Heart left ventricle (tissue), 13 donors: Measurements from ENCODE around the gene FAM20C.

Experiments
- POLR2A ChIP-seq, 2 donors: fragments of 450-650 bp; IDR thresholded peaks; one replicate each; pipeline ENCODE4 v1.6.1; 2017; ENCODE audit warnings: antibody characterized with exemption in 2 of 2, mild to moderate bottlenecking in 2 of 2, moderate library complexity in 2 of 2
- TF ChIP-seq, protein P1 (sequence below), 12 donors: fragments of 200-600 bp; sonication (generic) in 4 of 12; IDR thresholded peaks; one replicate each; pipeline versions ENCODE4 v1.5.0 to v1.8.0; 2018 to 2022; ENCODE audit warnings: antibody characterized with exemption in 12 of 12, mild to moderate bottlenecking in 5 of 12
- donor health status: ischemic (EF 13 %, LVEDD 7.1; RV severe dilation, severe dysfunction).
- donor health status: DM: no; HTN: yes; CAD: no.
- donor health status: DM: no; HTN: no; CAD: no.
- donor health status: ischemic (EF 25% LVEDD 6.9; RV normal size, moderate dysfunction).
- donor health status: ischemic (EF 25% LVEDD 5.7; RV mildly dilated, moderate dysfunction).
- donor health status: ischemic (EF 35%, LVEDD 5.7; RV mildly dilated, moderate dysfunction).
- donor health status: nonischemic (EF 11% LVEDD 7.7; RV severe dilation, severe dysfunction).
- donor health status: DM: yes; HTN: yes; CAD: no.
- donor health status: PGD.
- donor health status: ischemic (EF 29% LVEDD 5.4; RV normal size, mild dysfunction).
- donor health status: nonischemic (EF 23%, LVEDD 6.1; RV moderate dilation, normal function).

DNA sequence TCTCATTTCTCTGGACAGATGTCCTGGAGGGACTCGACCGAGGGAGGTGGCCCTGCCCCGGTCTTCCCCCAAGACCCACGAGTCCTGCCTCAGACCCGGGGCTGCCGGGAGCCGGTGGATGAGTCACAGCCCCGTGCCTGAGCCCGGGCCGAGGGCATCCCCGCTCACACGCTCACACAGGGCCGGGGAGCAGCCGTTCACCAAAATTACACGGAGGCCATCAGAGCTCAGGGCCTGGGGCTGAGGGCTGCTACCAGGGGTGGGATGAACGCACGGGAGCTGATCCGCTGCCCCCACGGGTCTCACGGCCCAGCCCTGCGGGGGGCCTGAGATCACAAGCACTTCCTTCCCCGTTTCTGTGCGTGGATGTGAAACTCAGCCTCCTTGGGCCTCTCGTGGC lies 17.5 kb downstream of the FAM20C start:
- TF ChIP-seq, protein P1, sequence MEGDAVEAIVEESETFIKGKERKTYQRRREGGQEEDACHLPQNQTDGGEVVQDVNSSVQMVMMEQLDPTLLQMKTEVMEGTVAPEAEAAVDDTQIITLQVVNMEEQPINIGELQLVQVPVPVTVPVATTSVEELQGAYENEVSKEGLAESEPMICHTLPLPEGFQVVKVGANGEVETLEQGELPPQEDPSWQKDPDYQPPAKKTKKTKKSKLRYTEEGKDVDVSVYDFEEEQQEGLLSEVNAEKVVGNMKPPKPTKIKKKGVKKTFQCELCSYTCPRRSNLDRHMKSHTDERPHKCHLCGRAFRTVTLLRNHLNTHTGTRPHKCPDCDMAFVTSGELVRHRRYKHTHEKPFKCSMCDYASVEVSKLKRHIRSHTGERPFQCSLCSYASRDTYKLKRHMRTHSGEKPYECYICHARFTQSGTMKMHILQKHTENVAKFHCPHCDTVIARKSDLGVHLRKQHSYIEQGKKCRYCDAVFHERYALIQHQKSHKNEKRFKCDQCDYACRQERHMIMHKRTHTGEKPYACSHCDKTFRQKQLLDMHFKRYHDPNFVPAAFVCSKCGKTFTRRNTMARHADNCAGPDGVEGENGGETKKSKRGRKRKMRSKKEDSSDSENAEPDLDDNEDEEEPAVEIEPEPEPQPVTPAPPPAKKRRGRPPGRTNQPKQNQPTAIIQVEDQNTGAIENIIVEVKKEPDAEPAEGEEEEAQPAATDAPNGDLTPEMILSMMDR (IDR thresholded peaks at IDR 0.05), result no peak
- TF ChIP-seq POLR2A (IDR thresholded peaks at IDR 0.05), result no peak
